ENCODE data around the gene LRP1B. TPM values are rescaled to one million over a fixed set of nuclear protein-coding genes. Genes with fewer than 3 reads are reported as not detected.

LRP1B gene
- total RNA-seq, 1 donor from 2014 or later = 0.25 TPM

DNA sequence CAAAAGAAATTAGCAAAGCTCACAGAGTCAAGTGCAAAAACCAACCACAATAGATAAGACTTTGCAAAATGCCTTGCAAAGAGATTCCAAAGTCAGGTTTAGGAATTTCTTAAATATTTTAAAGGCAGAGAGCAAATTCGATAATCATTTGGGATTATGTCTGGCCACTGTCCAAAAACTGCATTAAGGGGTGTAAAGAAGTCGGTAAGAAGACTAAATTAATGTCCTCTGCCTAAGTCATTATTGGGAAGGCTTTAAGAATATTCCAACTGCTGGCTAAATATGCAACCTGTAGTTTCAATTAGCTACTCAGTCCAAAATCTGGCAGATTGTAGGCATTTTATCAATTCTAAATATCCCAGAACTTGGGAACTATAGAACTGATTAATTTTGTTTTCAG is 13.7 kb upstream of the LRP1B start:
- H3K9me3 Mint-ChIP-seq (ENCODE audit: low read depth) = no peaks in the 10 kb centered on the region
- no peak for DNase-seq (ENCODE audit: low spot score)
- no peak overlapping the region for H3K27ac Mint-ChIP-seq (ENCODE audit: unreplicated experiment)
- H3K4me3 Mint-ChIP-seq (ENCODE audit: unreplicated experiment) = no peak overlapping the region
- H3K27me3 Mint-ChIP-seq (ENCODE audit: low read depth) = no peaks in the 10 kb centered on the region
- no peaks in the 10 kb centered on the region for H3K36me3 Mint-ChIP-seq (ENCODE audit: low read depth)
- H3K4me1 Mint-ChIP-seq (ENCODE audit: low read depth) = peaks cover 7% of the 10 kb centered on the region
- no peak for TF ChIP-seq CTCF (IDR thresholded peaks at IDR 0.05)

GRCh38 chr2:142142595-142142994 is 11.8 kb upstream of the LRP1B start:
- H3K4me1 Mint-ChIP-seq (ENCODE audit: low read depth) = no peaks in the 10 kb centered on the region
- no peak overlapping the region for H3K27ac Mint-ChIP-seq (ENCODE audit: unreplicated experiment)
- H3K9me3 Mint-ChIP-seq (ENCODE audit: low read depth) = no peaks in the 10 kb centered on the region
- H3K4me3 Mint-ChIP-seq (ENCODE audit: unreplicated experiment) = no peak overlapping the region
- no peaks in the 10 kb centered on the region for H3K36me3 Mint-ChIP-seq (ENCODE audit: low read depth)
- DNase-seq (ENCODE audit: low spot score) = no peak
- no peaks in the 10 kb centered on the region for H3K27me3 Mint-ChIP-seq (ENCODE audit: low read depth)
- no peak for TF ChIP-seq CTCF (IDR thresholded peaks at IDR 0.05)

DNA sequence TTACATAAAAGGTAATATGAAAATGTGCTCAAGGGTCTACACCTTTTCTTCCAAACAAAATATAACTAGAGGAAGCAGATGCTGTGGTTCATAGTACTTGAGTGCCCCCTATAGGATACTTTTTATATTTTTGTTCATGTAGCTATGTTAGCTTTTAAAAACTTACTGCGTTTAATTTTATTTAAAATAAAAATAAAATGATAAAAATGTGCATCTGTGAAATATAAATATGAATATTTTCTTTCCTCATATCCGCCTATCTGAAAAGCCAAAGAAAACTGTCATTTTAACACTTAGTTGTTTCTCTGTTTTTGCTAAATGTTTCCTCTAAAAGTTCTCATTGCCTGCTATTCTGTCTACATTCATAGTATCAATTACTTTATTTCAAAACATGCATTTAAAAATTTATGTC is 9.6 kb upstream of the LRP1B start:
- no peaks in the 10 kb centered on the region for H3K27me3 Mint-ChIP-seq (ENCODE audit: low read depth)
- peak; percentile 97 for TF ChIP-seq CTCF (IDR thresholded peaks at IDR 0.05)
- no peaks in the 10 kb centered on the region for H3K9me3 Mint-ChIP-seq (ENCODE audit: low read depth)
- no peak for DNase-seq (ENCODE audit: low spot score)
- H3K36me3 Mint-ChIP-seq (ENCODE audit: low read depth) = no peaks in the 10 kb centered on the region
- H3K27ac Mint-ChIP-seq (ENCODE audit: unreplicated experiment) = no peak overlapping the region
- no peak overlapping the region for H3K4me3 Mint-ChIP-seq (ENCODE audit: unreplicated experiment)
- no peaks in the 10 kb centered on the region for H3K4me1 Mint-ChIP-seq (ENCODE audit: low read depth)

DNA sequence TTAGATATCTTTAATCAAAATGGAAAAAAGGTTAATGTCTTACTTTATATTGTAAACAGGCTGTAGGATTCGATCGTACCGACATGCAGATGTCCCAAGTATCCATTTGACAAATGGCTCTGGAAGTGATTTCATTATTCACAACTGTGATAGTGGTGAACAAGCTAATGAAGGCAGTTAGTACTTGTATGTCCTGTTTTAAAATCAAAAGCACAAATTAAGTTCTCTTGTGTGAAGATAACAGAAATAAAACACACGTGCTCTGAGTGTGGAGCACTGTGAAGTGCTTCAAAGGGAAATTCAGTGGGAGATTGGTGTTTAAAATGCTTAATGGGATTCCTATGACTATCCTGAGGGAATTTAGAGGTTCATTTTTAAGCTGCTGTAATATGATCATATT is 8.6 kb upstream of the LRP1B start:
- no peaks in the 10 kb centered on the region for H3K4me1 Mint-ChIP-seq (ENCODE audit: low read depth)
- DNase-seq (ENCODE audit: low spot score) = no peak
- TF ChIP-seq CTCF (IDR thresholded peaks at IDR 0.05) = no peak
- H3K27me3 Mint-ChIP-seq (ENCODE audit: low read depth) = peaks cover 4% of the 10 kb centered on the region
- H3K9me3 Mint-ChIP-seq (ENCODE audit: low read depth) = no peaks in the 10 kb centered on the region
- no peak overlapping the region for H3K4me3 Mint-ChIP-seq (ENCODE audit: unreplicated experiment)
- H3K27ac Mint-ChIP-seq (ENCODE audit: unreplicated experiment) = no peak overlapping the region
- H3K36me3 Mint-ChIP-seq (ENCODE audit: low read depth) = no peaks in the 10 kb centered on the region

- no peak for TF ChIP-seq CTCF (IDR thresholded peaks at IDR 0.05)
- Mint-ChIP-seq H3K36me3 (ENCODE audit: low read depth) (no peaks in the 10 kb centered on the region), H3K9me3 (ENCODE audit: low read depth) (no peaks in the 10 kb centered on the region), H3K4me3 (ENCODE audit: unreplicated experiment) (no peak overlapping the region), H3K4me1 (ENCODE audit: low read depth) (peaks cover 2% of the 10 kb centered on the region), H3K27ac (ENCODE audit: unreplicated experiment) (no peak overlapping the region), H3K27me3 (ENCODE audit: low read depth) (peaks cover 8% of the 10 kb centered on the region)
- DNase-seq (ENCODE audit: low spot score) = no peak
Measured at GRCh38 chr2:142136571-142136970, 5.8 kb upstream of the LRP1B start.
